GM12878 (cell line): ENCODE data around the gene WDR26. TPM values are rescaled to one million over a fixed set of nuclear protein-coding genes. Genes with fewer than 3 reads are reported as not detected.
"Not testable (repeated sequence)": the region's sequence is repeated elsewhere in the genome, so short reads cannot be mapped to it uniquely, and the experiment has no call there.

Experiments used
- ATAC-seq: fragments of 200-7000 bp; cut with Tn5 transposase; 3 replicates; pipeline ENCODE4 v1.9.1; 2020; ENCODE audit warnings: mild to moderate bottlenecking, moderate library complexity
- BruUV-seq: library from RNA; stranded (reverse); fragments of 400-500 nt; replicated peaks from 2 replicates; lab custom pipeline; 2021; lab: Mats Ljungman, UMichigan
- CTCF ChIA-PET: fragments of 300-600 bp; sonication (Branson Sonifier 250); formaldehyde crosslinking; extraction: SDS; loops from one replicate; lab custom pipeline; 2021; ENCODE audit warnings: inconsistent platforms; lab: Yijun Ruan, JAX
- POLR2A ChIA-PET: fragments of 350-600 bp; formaldehyde crosslinking; extraction: SDS; loops from one replicate; lab custom pipeline; 2021; ENCODE audit warnings: inconsistent platforms; lab: Charles Lee
- RAD21 ChIA-PET: fragments of 300-600 bp; sonication (Branson Sonifier 250); formaldehyde crosslinking; loops from one replicate; lab custom pipeline; 2023; ENCODE audit warnings: antibody characterized with exemption; ENCODE audit not compliant: unreplicated experiment; lab: Charles Lee
- SMC1A ChIA-PET: fragments of 300-600 bp; sonication (Branson Sonifier 250); formaldehyde crosslinking; loops from one replicate; lab custom pipeline; 2023; ENCODE audit not compliant: unreplicated experiment, uncharacterized antibody; lab: Charles Lee
- DNase-seq: peaks from one replicate; pipeline ENCODE4 v3.0.0-alpha.2; 2011; ENCODE audit warnings: low read depth, low spot score
- FAIRE-seq: peaks from 3 replicates; lab custom pipeline; 2011; peaks lifted over from hg19 to GRCh38; lab: Jason Lieb, UNC
- H2AFZ ChIP-seq: 2 replicates; pipeline ENCODE4 v1.6.0; 2011; ENCODE audit warnings: low read depth, low read length, control low read depth; ENCODE audit not compliant: control insufficient read depth
- H3K27ac ChIP-seq: 2 replicates; pipeline ENCODE4 v1.5.1; 2011; ENCODE audit warnings: control low read depth; ENCODE audit not compliant: control insufficient read depth, insufficient read depth
- H3K27me3 ChIP-seq, 2 experiments: replicated peaks in 1 of 2; 2 replicates each; pipeline versions ENCODE4 v1.6.0 to v1.6.1; 2011; ENCODE audit warnings: low read length in 1 of 2; ENCODE audit not compliant: control insufficient read depth in 2 of 2, insufficient read depth in 2 of 2
- H3K36me3 ChIP-seq, 2 experiments: 2 replicates each; pipeline ENCODE4 v1.5.1; 2011; ENCODE audit warnings: low read length in 1 of 2; ENCODE audit not compliant: control insufficient read depth in 2 of 2, insufficient read depth in 2 of 2
- H3K4me1 ChIP-seq: 2 replicates; pipeline ENCODE4 v1.6.1; 2011; ENCODE audit warnings: mild to moderate bottlenecking, low read length, moderate library complexity, mixed read lengths; ENCODE audit not compliant: control insufficient read depth, insufficient read depth
- H3K4me2 ChIP-seq: 2 replicates; pipeline ENCODE4 v1.6.0; 2011; ENCODE audit warnings: control low read depth; ENCODE audit not compliant: control insufficient read depth, insufficient read depth
- H3K4me3 ChIP-seq: fragments of 200-600 bp; sonication (generic); 2 replicates; pipeline ENCODE4 v1.5.1; 2016
- H3K79me2 ChIP-seq: 2 replicates; pipeline ENCODE4 v1.6.0; 2011; ENCODE audit warnings: low read length; ENCODE audit not compliant: control insufficient read depth, insufficient read depth
- H3K9ac ChIP-seq: 2 replicates; pipeline ENCODE4 v1.8.0; 2011; ENCODE audit warnings: low read length, control low read depth, mixed read lengths; ENCODE audit not compliant: control insufficient read depth, insufficient read depth
- H3K9me3 ChIP-seq: replicated peaks from 3 replicates; pipeline ENCODE4 v1.5.1; 2011; ENCODE audit warnings: mild to moderate bottlenecking, low read length; ENCODE audit not compliant: control insufficient read depth, insufficient read depth
- H4K20me1 ChIP-seq: 2 replicates; pipeline ENCODE4 v1.6.0; 2011; ENCODE audit not compliant: control insufficient read depth, insufficient read depth
- BHLHE40 ChIP-seq, 2 experiments: fragments of 450-650 bp in 1 of 2; IDR thresholded peaks; 2 replicates each; pipeline ENCODE4 v1.6.1; 2011 to 2017; ENCODE audit warnings: low read depth in 2 of 2, borderline replicate concordance in 1 of 2, improper control_type of control experiment in 1 of 2, low read length in 1 of 2, mild to moderate bottlenecking in 1 of 2
- CBX3 ChIP-seq: fragments of 200-600 bp; sonication (generic); IDR thresholded peaks from 2 replicates; pipeline ENCODE4 v1.6.1; 2016; ENCODE audit warnings: low read depth, borderline replicate concordance
- CEBPB ChIP-seq, 2 experiments: fragments of 150-350 bp in 1 of 2; IDR thresholded peaks; 2 replicates each; pipeline ENCODE4 v1.6.1; 2012 to 2014; ENCODE audit warnings: low read depth in 2 of 2, low read length in 2 of 2, borderline replicate concordance in 1 of 2, inconsistent platforms in 1 of 2
- CUX1 ChIP-seq: IDR thresholded peaks from 2 replicates; pipeline ENCODE4 v1.6.1; 2012; ENCODE audit warnings: improper control_type of control experiment, low read depth, low read length; ENCODE audit not compliant: insufficient replicate concordance
- NFYA ChIP-seq: IDR thresholded peaks from 2 replicates; pipeline ENCODE4 v1.6.1; 2011; ENCODE audit warnings: low read depth, mild to moderate bottlenecking, low read length, improper control_type of control experiment, borderline replicate concordance
- PKNOX1 ChIP-seq: fragments of 450-650 bp; IDR thresholded peaks from 2 replicates; pipeline ENCODE4 v1.6.1; 2016; ENCODE audit warnings: mild to moderate bottlenecking
- RAD51 ChIP-seq: fragments of 450-650 bp; IDR thresholded peaks from 2 replicates; pipeline ENCODE4 v1.6.1; 2016; ENCODE audit warnings: moderate library complexity, mild to moderate bottlenecking, inconsistent platforms
- RFX5 ChIP-seq: IDR thresholded peaks from 2 replicates; pipeline ENCODE4 v1.6.1; 2011; ENCODE audit warnings: low read depth, low read length, improper control_type of control experiment
- ZNF24 ChIP-seq: fragments of 450-650 bp; IDR thresholded peaks from 2 replicates; pipeline ENCODE4 v1.6.1; 2017; ENCODE audit warnings: antibody characterized with exemption, mild to moderate bottlenecking
- ZZZ3 ChIP-seq: IDR thresholded peaks from 2 replicates; pipeline ENCODE4 v1.6.1; 2011; ENCODE audit warnings: low read depth; ENCODE audit not compliant: control insufficient read depth, insufficient read length
- WGBS: methylation state at CpG from one replicate; pipeline ENCODE4 v1.1.6; 2016; ENCODE audit warnings: low lambda C conversion rate; ENCODE audit not compliant: insufficient replicate concordance, insufficient coverage; ENCODE audit errors: missing lambda C conversion rate; 5-methylcytosine and 5-hydroxymethylcytosine counted together
- in situ Hi-C: fragments of 300-500 bp; cut with MboI; formaldehyde crosslinking; loops from 9 replicates; pipeline ENCODE4 v1.14.3; 2018; ENCODE audit warnings: mixed read lengths
- intact Hi-C: fragments of 100-400 bp; cut with micrococcal nuclease; formaldehyde crosslinking; loops from one replicate; pipeline ENCODE4 v1.14.2; 2022; ENCODE audit not compliant: unreplicated experiment
- polyA plus RNA-seq, 11 experiments: library from polyadenylated mRNA; depleted of rRNA in 4 of 11; unstranded in 6 of 11; stranded (reverse) in 5 of 11; fragments of >200 nt; fragmentation: Nextera tagmentation in 4 of 11; fragmentation: Illumina TruSeq in 1 of 11; extraction: Ambion mirVana in 4 of 11; extraction: Trizol in 1 of 11; gene quantifications; 1 replicate in 1 of 11; 2 replicates in 10 of 11; pipeline versions ENCODE4 v1.2.1 to v1.2.3, GENCODE V29; 2011 to 2016; ENCODE audit warnings: inconsistent platforms in 2 of 11, missing spikeins in 2 of 11, low read depth in 1 of 11
- total RNA-seq, 4 experiments: library from RNA; depleted of rRNA in 3 of 4; stranded (reverse); fragments of >200 nt in 3 of 4; fragmentation: Illumina TruSeq in 1 of 4; extraction: Trizol in 1 of 4; gene quantifications; 2 replicates each; pipeline versions ENCODE4 v1.2.1 to v1.2.3, GENCODE V29; 2013 to 2021

WDR26 gene
- total and polyA plus RNA-seq, 10 of the 15 experiments (the other 5 are each of a cell fraction or from before 2014, with no cell fraction given), result 6.6 to 47.0 (median 24.4) TPM

GRCh38 chr1:224481601-224482000 is 47.0 kb upstream of the WDR26 start:
- Histone ChIP-seq H2AFZ (no peak overlapping the region), H3K4me2 (no peak overlapping the region), H3K36me3 (no peaks in the 10 kb centered on the region), H3K79me2 (no peaks in the 10 kb centered on the region), H3K9ac (no peak overlapping the region), H3K4me1 (no peaks in the 10 kb centered on the region), H3K9me3 (no peaks in the 10 kb centered on the region; the same call in 2 of the 3 replicates), H3K27me3 (no peaks in the 10 kb centered on the region), H3K27ac (no peak overlapping the region), H4K20me1 (no peaks in the 10 kb centered on the region), H3K4me3 (no peak overlapping the region)
- BruUV-seq, result no TSS peak
- FAIRE-seq, result no peak
- no peak for ATAC-seq
- DNase-seq, result no peak
- intact Hi-C loops, result no loop called here
- WGBS, result 50% methylated on average over 2 of the region's 2 CpGs
- ChIA-PET SMC1A (no interaction called here), RAD21 (interaction anchor here (0.8 kb wide), 1 partner anchor 24 kb away, joined by 3 read pairs; no protein-coding TSS in a partner anchor), CTCF (no interaction called here), POLR2A (no interaction called here)
- in situ Hi-C loops, result no loop called here
- TF ChIP-seq CBX3, result no peak
- no peak for TF ChIP-seq ZZZ3
- TF ChIP-seq PKNOX1, result no peak
- no peak for TF ChIP-seq ZNF24
- TF ChIP-seq CEBPB (IDR thresholded peaks at IDR 0.05; ENCODE audit: borderline replicate concordance in 1 of 2, low read depth in 2 of 2, low read length in 2 of 2), result no peak
- TF ChIP-seq RAD51, result no peak
- TF ChIP-seq CUX1, result no peak
- TF ChIP-seq RFX5, result no peak
- TF ChIP-seq BHLHE40 (IDR thresholded peaks at IDR 0.05; ENCODE audit: borderline replicate concordance in 1 of 2, low read depth in 2 of 2, low read length in 1 of 2), result no peak
- TF ChIP-seq NFYA, result no peak

GRCh38 chr1:224480888-224481459 is 46.4 kb upstream of the WDR26 start:
- in situ Hi-C loops, DNase-seq, BruUV-seq, H3K27me3 ChIP-seq, H3K9ac ChIP-seq, intact Hi-C loops, H3K4me1 ChIP-seq, ATAC-seq, RAD21 ChIA-PET, CTCF ChIA-PET, H3K4me2 ChIP-seq, H3K36me3 ChIP-seq, SMC1A ChIA-PET, H4K20me1 ChIP-seq, H3K27ac ChIP-seq, H3K9me3 ChIP-seq, H3K4me3 ChIP-seq, POLR2A ChIA-PET, FAIRE-seq, H3K79me2 ChIP-seq, H2AFZ ChIP-seq: not testable (repeated sequence)
- 72% methylated on average over 4 of the region's 4 CpGs for WGBS
